Cardiac muscle cell (in vitro differentiated cells and primary cell): Measurements from ENCODE around the gene NLK. TPM values are rescaled to one million over a fixed set of nuclear protein-coding genes. Genes with fewer than 3 reads are reported as not detected.

Experiments
- DNase-seq, 2 donors: peaks; one replicate each; pipeline versions ENCODE4 v3.0.0 to v3.0.0-alpha.2; 2010 to 2017; ENCODE audit warnings: low read depth in 1 of 2, low spot score in 1 of 2
- H3K27ac ChIP-seq: fragments of 200-600 bp; sonication (generic); 2 replicates; pipeline ENCODE4 v1.5.1; 2016
- H3K27me3 ChIP-seq: fragments of 200-600 bp; sonication (generic); 2 replicates; pipeline ENCODE4 v1.6.0; 2016; ENCODE audit warnings: control low read depth
- H3K36me3 ChIP-seq: fragments of 200-600 bp; sonication (generic); 2 replicates; pipeline ENCODE4 v1.5.1; 2016; ENCODE audit warnings: control low read depth
- H3K4me1 ChIP-seq: fragments of 200-600 bp; sonication (generic); 2 replicates; pipeline ENCODE4 v1.8.1; 2017; ENCODE audit warnings: low read depth, mild to moderate bottlenecking, mixed run types
- H3K4me3 ChIP-seq: fragments of 200-600 bp; sonication (generic); 2 replicates; pipeline ENCODE4 v1.5.1; 2016; ENCODE audit warnings: mild to moderate bottlenecking
- H3K9me3 ChIP-seq: fragments of 200-600 bp; sonication (generic); 2 replicates; pipeline ENCODE4 v1.5.1; 2017; ENCODE audit warnings: low read depth, mild to moderate bottlenecking, control low read depth
- polyA plus RNA-seq: library from polyadenylated mRNA; unstranded; fragments of >200 nt; fragmentation: Nextera tagmentation; extraction: Ambion mirVana; gene quantifications from 2 replicates; pipeline ENCODE4 v1.2.1, GENCODE V29; 2016
- total RNA-seq: library from RNA; depleted of rRNA; stranded (reverse); fragments of >200 nt; gene quantifications from 2 replicates; pipeline ENCODE4 v1.2.3, GENCODE V29; 2016
- TF ChIP-seq, protein P1 (sequence below): IDR thresholded peaks from 2 replicates; pipeline ENCODE4 v1.5.1; 2012; ENCODE audit warnings: low read depth, mild to moderate bottlenecking, low read length

The NLK gene
- total and polyA plus RNA-seq, 2 experiments from 2014 or later, result 11.0 to 22.1 TPM

DNA sequence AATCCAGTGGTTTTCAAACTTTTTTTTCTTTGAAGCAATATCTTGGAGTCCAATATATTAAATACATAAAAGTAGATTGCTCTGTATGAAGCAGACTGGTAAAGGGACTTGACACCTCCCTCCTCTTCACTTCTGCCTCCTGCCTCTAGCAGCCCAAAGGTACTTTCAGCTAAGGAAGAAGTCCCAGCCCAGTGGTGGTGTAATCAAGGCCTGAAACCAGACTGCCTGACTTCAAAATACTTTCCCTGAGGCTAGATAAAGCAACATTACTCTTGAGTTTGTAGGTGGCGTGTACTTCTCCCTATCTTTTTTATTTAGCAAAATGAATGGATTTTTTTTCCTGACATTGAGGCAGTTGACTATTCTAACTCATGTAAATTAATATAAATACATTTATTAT is 154.2 kb downstream of the NLK start:
- H3K9me3 ChIP-seq, result no peaks in the 10 kb centered on the region
- DNase-seq, result no peak
- no peaks in the 10 kb centered on the region for H3K4me1 ChIP-seq
- H3K27ac ChIP-seq, result no peak overlapping the region
- H3K36me3 ChIP-seq, result peaks cover 25% of the 10 kb centered on the region
- H3K27me3 ChIP-seq, result no peaks in the 10 kb centered on the region
- H3K4me3 ChIP-seq, result no peak overlapping the region
- TF ChIP-seq, protein P1, sequence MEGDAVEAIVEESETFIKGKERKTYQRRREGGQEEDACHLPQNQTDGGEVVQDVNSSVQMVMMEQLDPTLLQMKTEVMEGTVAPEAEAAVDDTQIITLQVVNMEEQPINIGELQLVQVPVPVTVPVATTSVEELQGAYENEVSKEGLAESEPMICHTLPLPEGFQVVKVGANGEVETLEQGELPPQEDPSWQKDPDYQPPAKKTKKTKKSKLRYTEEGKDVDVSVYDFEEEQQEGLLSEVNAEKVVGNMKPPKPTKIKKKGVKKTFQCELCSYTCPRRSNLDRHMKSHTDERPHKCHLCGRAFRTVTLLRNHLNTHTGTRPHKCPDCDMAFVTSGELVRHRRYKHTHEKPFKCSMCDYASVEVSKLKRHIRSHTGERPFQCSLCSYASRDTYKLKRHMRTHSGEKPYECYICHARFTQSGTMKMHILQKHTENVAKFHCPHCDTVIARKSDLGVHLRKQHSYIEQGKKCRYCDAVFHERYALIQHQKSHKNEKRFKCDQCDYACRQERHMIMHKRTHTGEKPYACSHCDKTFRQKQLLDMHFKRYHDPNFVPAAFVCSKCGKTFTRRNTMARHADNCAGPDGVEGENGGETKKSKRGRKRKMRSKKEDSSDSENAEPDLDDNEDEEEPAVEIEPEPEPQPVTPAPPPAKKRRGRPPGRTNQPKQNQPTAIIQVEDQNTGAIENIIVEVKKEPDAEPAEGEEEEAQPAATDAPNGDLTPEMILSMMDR, result no peak

- TF ChIP-seq, protein P1, result no peak
- DNase-seq, result no peak
- no peaks in the 10 kb centered on the region for H3K4me1 ChIP-seq
- no peaks in the 10 kb centered on the region for H3K27me3 ChIP-seq
- no peak overlapping the region for H3K4me3 ChIP-seq
- no peak overlapping the region for H3K27ac ChIP-seq
- no peaks in the 10 kb centered on the region for H3K9me3 ChIP-seq
- H3K36me3 ChIP-seq, result peaks cover 21% of the 10 kb centered on the region
These were observed 156.6 kb downstream of the NLK start for GRCh38 chr17:28199115-28199514.

GRCh38 chr17:28199728-28200127 is 157.3 kb downstream of the NLK start:
- Histone ChIP-seq H3K36me3 (peaks cover 15% of the 10 kb centered on the region), H3K9me3 (no peaks in the 10 kb centered on the region), H3K27ac (no peak overlapping the region), H3K4me1 (no peaks in the 10 kb centered on the region), H3K4me3 (no peak overlapping the region), H3K27me3 (no peaks in the 10 kb centered on the region)
- no peak for DNase-seq
- TF ChIP-seq, protein P1, result no peak

DNA sequence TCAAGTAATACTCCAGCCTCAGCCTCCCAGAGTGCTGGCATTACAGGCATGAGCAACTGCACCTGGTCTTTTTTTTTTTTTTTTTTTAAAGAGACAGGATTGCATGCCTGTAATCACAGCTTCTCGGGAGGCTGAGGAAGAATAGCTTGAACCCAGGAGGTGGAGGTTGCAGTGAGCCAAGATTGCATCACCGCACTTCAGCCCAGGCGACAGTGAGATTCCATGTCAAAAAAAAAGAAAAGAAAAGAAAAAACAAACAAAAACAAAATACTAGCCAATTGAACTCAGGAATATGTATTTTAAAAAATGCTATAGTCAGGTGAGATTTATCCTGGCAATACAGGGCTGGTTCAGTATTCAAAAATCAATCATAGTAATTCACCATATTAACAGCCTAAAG is 158.8 kb downstream of the NLK start:
- Histone ChIP-seq H3K9me3 (no peaks in the 10 kb centered on the region), H3K4me1 (no peaks in the 10 kb centered on the region), H3K27me3 (no peaks in the 10 kb centered on the region), H3K27ac (no peak overlapping the region), H3K4me3 (no peak overlapping the region), H3K36me3 (peaks cover 6% of the 10 kb centered on the region)
- TF ChIP-seq, protein P1, result no peak
- no peak for DNase-seq

DNA sequence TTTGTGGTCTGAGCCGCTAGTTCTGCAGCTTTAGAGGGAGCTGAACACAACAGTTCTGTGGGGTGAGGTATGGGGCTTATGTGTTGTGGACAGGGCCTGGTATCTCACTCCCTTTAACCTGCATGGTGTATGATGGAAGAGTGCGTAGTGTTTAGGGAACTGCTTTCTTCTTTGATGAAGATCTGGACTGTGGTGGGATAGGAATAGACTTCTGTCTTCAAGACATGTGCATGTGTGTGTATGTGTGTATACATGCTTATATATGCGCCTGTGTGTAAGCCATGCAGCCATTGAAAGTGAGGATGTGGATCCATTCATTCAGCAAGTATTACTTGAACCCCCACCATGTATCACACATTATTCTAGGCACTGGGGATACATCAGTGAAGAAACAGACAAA is 161.8 kb downstream of the NLK start:
- TF ChIP-seq, protein P1, result no peak
- Histone ChIP-seq H3K9me3 (no peaks in the 10 kb centered on the region), H3K27me3 (no peaks in the 10 kb centered on the region), H3K4me1 (no peaks in the 10 kb centered on the region), H3K4me3 (no peak overlapping the region), H3K36me3 (no peaks in the 10 kb centered on the region), H3K27ac (no peak overlapping the region)
- DNase-seq, result no peak

GRCh38 chr17:28204751-28205150 is 162.3 kb downstream of the NLK start:
- DNase-seq, result no peak
- TF ChIP-seq, protein P1, result no peak
- Histone ChIP-seq H3K27me3 (no peaks in the 10 kb centered on the region), H3K27ac (no peak overlapping the region), H3K36me3 (no peaks in the 10 kb centered on the region), H3K4me1 (no peaks in the 10 kb centered on the region), H3K9me3 (no peaks in the 10 kb centered on the region), H3K4me3 (no peak overlapping the region)
